Subcutaneous abdominal adipose tissue (tissue), 5 donors: ENCODE measurements around the gene UBE3C.
"Not testable (repeated sequence)": the region's sequence is repeated elsewhere in the genome, so short reads cannot be mapped to it uniquely, and the experiment has no call there.

ENCODE experiments used
- H3K27ac ChIP-seq: one replicate; pipeline ENCODE4 v1.7.0; 2013; ENCODE audit warnings: low read depth, mild to moderate bottlenecking, inconsistent platforms, low read length, moderate library complexity
- H3K27me3 ChIP-seq, 5 donors: one replicate each; pipeline ENCODE4 v1.7.0; 2013; ENCODE audit warnings: low read length in 5 of 5, inconsistent platforms in 1 of 5; ENCODE audit not compliant: control insufficient read depth in 5 of 5, insufficient read depth in 4 of 5
- H3K36me3 ChIP-seq, 5 donors: one replicate each; pipeline ENCODE4 v1.7.0; 2013; ENCODE audit warnings: low read length in 5 of 5; ENCODE audit not compliant: control insufficient read depth in 5 of 5, insufficient read depth in 5 of 5
- H3K4me1 ChIP-seq, 5 donors: one replicate each; pipeline ENCODE4 v1.7.0; 2013; ENCODE audit warnings: low read length in 5 of 5, mild to moderate bottlenecking in 3 of 5, moderate library complexity in 1 of 5; ENCODE audit not compliant: control insufficient read depth in 5 of 5, insufficient read depth in 5 of 5
- H3K4me3 ChIP-seq, 5 donors: one replicate each; pipeline ENCODE4 v1.7.0; 2013; ENCODE audit warnings: low read length in 5 of 5, low read depth in 1 of 5
- H3K9ac ChIP-seq, 5 donors: one replicate each; pipeline ENCODE4 v1.7.0; 2013; ENCODE audit warnings: low read length in 5 of 5, mild to moderate bottlenecking in 4 of 5, moderate library complexity in 3 of 5
- H3K9me3 ChIP-seq, 5 donors: one replicate each; pipeline ENCODE4 v1.7.0; 2013; ENCODE audit warnings: low read length in 5 of 5; ENCODE audit not compliant: control insufficient read depth in 5 of 5
- donor health status: healthy.
- donor health status: healthy.
- donor health status: healthy.
- donor health status: healthy.
- donor health status: healthy.

Gene UBE3C

DNA sequence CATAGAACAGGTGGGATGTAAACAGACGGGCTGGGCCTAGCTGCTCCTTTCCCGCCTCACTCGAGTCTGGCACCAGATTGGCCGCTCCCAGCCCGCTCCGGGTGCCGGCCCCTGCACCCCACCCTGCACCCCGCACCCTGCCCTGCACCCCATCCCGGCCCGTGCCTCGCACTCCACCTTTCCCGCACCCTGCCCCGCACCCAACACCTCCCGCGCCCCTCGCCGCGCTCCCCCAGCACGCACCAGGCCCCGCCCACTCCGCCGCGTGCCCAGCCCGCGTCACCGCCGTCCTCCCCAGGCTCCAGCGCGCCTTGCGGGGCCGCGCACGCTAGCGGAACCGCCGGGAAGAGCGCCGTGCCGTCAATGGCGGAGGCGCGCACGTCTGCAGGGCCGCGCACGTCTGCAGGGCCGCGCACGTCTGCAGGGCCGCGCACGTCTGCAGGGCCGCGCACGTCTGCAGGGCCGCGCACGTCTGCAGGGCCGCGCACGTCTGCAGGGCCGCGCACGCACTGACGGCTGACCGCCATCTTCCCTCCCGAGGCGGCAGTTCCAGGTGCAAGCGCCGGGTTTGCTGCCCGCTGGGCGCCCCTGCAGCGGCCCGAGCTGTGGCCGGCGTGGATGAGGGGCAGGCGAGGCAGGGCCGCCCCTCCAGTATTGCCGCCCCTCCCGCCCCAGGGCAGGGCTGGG lies at the start of gene UBE3C:
Gene UBE3C, plus strand, starts transcription at position 503 of the 687 bp plus-strand sequence. CDS start 347 bp downstream, outside the sequence.
- Histone ChIP-seq H3K9me3 (no peaks in the 10 kb centered on the region), H3K36me3 (peaks cover 0 to 23% (median 11%) of the 10 kb centered on the region in 5 donors), H3K27ac (peak within 1 kb of the TSS; percentile 79), H3K9ac (peak within 1 kb of the TSS; percentile 69 to 97 (median 85)), H3K4me1 (peaks cover 6 to 37% (median 26%) of the 10 kb centered on the region in 5 donors), H3K27me3 (no peaks in the 10 kb centered on the region), H3K4me3 (peak within 1 kb of the TSS; percentile 75 to 80 (median 78))

DNA sequence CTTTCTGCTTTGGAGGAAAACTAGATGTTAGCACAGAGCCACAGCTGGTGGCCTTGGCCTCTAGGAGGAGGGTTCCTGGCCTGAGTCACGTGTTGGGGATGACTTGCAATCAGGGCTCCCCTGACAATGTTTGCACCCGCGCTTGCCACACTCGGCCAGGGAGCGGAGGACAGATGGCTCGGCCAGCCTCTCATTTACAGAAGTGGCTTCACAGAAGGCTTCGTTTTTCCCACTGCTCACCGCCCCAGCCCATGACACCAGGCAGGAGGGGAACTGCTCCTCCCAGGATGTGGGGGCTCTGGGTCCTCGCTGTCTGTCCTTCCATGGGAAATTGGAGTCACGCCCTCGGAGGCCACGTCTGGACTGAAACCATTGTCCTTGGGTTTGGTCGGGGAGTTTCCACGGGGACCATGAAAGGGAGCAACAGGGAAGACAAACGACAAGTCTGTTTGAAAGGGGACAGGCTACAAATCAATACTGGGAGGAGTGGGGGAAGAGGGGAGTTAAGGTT lies 49.6 kb upstream of the UBE3C start:
- Histone ChIP-seq H3K36me3 (no peaks in the 10 kb centered on the region), H3K4me3 (no peak overlapping the region), H3K4me1 (no peaks in the 10 kb centered on the region), H3K9me3 (peaks cover 4 to 23% (median 18%) of the 10 kb centered on the region in 5 donors), H3K27me3 (peaks cover 10 to 15% (median 13%) of the 10 kb centered on the region in 5 donors), H3K27ac (no peak overlapping the region), H3K9ac (no peak overlapping the region)

DNA sequence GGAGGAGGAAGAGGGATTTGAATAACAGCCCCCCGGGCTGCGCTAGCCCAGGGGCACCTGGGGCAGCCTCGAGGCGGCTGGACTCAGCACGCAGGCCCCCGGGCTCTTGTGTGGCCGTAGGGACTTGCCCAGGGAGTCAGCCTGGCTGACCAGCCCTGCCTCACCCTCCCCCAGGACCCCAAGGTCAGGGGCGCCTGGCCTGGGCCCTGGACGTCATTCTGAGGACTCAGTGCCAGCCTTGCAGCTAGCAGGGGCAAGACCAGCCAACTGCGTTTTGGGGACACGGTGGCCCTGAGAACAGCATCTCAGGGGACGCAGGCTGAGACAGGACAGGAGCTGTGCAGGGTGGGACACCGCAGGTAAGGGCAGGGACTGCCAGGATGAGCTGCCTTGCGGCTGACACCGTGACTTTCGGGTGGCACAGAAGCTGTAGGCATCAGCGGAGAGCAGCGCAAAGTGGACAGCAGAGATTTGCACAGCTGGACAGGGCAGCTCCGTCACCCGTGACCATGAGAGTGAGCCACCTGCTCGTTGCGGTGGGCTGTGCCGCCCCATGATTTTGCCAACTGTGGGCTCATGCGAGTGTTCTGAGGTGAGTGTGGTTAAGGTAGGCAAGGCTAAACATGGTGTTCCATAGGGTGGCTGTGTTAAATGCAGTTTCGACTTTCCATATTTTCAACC lies 48.1 kb upstream of the UBE3C start:
- no peaks in the 10 kb centered on the region for H3K36me3 ChIP-seq
- H3K27ac ChIP-seq = no peak overlapping the region

DNA sequence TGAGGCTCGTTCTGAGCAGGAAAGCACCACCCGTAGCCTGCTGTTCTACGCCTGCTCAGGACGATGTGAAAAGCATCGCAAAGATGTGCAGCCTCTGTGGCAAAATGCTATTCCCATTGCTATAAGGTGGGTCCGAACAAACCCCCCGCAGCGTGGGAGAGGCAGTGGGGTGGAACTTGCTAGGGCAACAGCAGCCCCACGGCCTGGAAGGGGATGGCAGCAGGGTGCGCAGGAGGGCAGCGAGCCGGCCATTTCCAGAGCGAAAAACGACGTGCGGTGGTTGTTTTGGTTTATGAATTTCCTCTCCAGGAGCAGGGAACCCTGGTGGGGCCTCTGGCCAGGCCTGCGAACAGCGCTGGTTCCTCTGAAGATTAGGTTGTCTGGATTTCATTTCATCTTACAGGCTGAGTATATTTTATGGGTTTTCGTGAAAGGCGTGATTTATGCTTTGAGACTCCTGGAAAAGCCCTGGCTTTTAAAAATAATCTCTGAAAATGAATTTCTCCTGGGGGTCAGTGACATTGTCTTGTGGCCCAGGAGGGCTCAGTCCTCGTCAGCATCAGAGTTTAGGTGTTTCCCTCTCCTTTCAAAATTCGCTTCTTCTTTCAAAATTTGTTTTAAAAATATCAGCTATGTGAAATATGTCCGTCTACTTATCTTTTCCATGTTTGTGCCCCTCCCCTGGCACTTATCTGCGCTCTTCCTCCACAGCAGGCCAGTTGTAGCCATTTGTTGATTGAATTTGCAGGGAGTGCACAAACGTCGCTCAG lies 42.3 kb upstream of the UBE3C start:
- Histone ChIP-seq H3K9me3 (peaks cover 4 to 12% (median 6%) of the 10 kb centered on the region in 5 donors), H3K27me3 (peaks cover 2 to 15% (median 6%) of the 10 kb centered on the region in 5 donors), H3K4me3 (no peak overlapping the region), H3K27ac (no peak overlapping the region), H3K36me3 (no peaks in the 10 kb centered on the region), H3K9ac (no peak overlapping the region), H3K4me1 (peaks cover 0 to 4% (median 0%) of the 10 kb centered on the region in 5 donors)

More for the DNA sequence above, 48.1 kb upstream of the UBE3C start:
- no peaks in the 10 kb centered on the region for H3K4me1 ChIP-seq
- H3K9me3 ChIP-seq = peaks cover 4 to 14% (median 6%) of the 10 kb centered on the region in 5 donors
- no peak overlapping the region for H3K9ac ChIP-seq
- peaks cover 10 to 15% (median 13%) of the 10 kb centered on the region in 5 donors for H3K27me3 ChIP-seq
- H3K4me3 ChIP-seq = no peak overlapping the region

DNA sequence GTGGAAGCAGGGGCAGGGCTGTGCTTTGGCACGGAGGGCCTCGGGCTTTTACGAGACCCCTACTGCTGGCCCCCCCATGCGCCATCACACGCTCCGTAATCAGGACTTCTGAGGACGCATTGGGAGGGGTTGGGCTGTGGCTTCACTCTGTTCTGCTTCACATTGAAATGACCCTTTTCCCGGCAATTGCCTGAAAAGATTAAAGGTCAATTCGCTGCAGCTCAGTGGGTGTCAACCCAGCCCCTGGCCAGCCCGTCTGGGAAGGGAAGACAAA lies 41.7 kb upstream of the UBE3C start:
- H3K27me3 ChIP-seq = peaks cover 0 to 12% (median 6%) of the 10 kb centered on the region in 5 donors
- peaks cover 0 to 4% (median 0%) of the 10 kb centered on the region in 5 donors for H3K4me1 ChIP-seq
- H3K9me3 ChIP-seq = peaks cover 4 to 12% (median 6%) of the 10 kb centered on the region in 5 donors
- H3K36me3 ChIP-seq = no peaks in the 10 kb centered on the region
- H3K9ac ChIP-seq = no peak overlapping the region
- H3K27ac ChIP-seq = no peak overlapping the region
- no peak overlapping the region for H3K4me3 ChIP-seq

DNA sequence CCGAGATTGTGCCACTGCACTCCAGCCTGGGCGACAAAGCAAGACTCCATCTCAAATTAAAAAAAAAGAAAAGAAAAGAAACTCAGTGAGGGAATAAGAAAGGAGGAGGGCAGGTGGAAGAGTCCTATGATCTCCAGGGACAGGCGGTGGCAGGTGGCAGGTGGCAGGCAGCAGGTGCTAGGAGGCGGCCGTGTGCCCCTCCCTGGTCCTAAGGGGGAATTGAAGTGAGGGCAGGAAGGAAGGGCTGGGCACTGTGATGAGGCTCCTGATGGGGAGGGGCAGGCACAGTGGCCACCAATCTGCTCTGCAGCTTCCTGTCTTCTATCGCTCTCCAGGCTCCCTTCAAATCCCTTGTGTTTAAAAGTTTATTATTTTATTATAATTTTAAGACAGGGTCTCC lies 41.2 kb upstream of the UBE3C start:
- H3K36me3 ChIP-seq = no peaks in the 10 kb centered on the region
- H3K4me1 ChIP-seq = peaks cover 0 to 4% (median 0%) of the 10 kb centered on the region in 5 donors
- H3K27ac ChIP-seq = no peak overlapping the region
- H3K9me3 ChIP-seq = peaks cover 4 to 11% (median 6%) of the 10 kb centered on the region in 5 donors
- peaks cover 0 to 11% (median 6%) of the 10 kb centered on the region in 5 donors for H3K27me3 ChIP-seq
- H3K4me3 ChIP-seq = no peak overlapping the region
- no peak overlapping the region for H3K9ac ChIP-seq

DNA sequence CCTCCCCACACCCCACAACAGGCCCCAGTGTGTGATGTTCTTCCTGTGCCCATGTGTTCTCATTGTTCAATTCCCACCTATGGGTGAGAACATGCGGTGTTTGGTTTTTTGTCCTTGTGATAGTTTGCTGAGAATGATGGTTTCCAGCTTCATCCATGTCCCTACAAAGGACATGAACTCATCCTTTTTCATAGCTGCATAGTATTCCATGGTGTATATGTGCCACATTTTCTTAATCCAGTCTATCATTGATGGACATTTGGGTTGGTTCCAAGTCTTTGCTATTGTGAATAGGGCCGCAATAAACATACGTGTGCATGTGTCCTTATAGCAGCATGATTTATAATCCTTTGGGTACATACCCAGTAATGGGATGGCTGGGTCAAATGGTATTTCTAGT lies 38.7 kb upstream of the UBE3C start:
- H3K36me3 ChIP-seq, H3K27ac ChIP-seq, H3K4me1 ChIP-seq, H3K9ac ChIP-seq, H3K4me3 ChIP-seq, H3K9me3 ChIP-seq: not testable (repeated sequence)
- peaks cover 0 to 11% (median 4%) of the 10 kb centered on the region in 5 donors for H3K27me3 ChIP-seq

DNA sequence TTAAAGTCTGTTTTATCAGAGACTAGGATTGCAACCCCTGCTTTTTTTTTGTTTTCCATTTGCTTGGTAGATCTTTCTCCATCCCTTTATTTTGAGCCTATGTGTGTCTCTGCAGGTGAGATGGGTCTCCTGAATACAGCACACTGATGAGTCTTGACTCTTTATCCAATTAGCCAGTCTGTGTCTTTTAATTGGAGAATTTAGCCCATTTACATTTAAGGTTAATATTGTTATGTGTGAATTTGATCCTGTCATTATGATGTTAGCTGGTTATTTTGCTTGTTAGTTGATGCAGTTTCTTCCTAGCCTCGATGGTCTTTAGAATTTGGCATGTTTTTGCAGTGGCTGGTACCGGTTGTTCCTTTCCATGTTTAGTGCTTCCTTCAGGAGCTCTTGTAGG lies 35.1 kb upstream of the UBE3C start:
- not testable (repeated sequence) for H3K4me3 ChIP-seq, H3K9ac ChIP-seq, H3K27ac ChIP-seq, H3K4me1 ChIP-seq, H3K36me3 ChIP-seq, H3K9me3 ChIP-seq, H3K27me3 ChIP-seq

DNA sequence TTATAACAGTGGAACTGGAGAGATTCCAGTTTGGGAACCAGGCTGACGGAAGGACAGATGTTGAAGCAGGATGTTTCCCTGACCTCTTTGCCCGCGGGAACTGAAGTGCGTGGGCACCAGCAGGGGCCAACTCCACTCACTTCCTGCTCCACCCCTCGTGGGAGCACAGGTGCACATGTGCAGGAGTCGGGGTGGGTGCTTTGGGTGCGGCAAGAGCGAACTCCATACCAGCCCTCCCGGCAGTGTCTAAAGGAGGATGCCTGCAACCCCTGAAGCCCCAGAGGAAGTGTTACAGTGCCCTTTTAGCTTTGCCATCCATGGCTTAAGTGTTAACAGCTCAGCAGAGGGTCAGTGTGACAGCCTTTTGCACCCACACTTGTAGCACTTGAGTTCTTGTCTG lies 27.4 kb upstream of the UBE3C start:
- Histone ChIP-seq H3K27me3 (peaks cover 0 to 14% (median 4%) of the 10 kb centered on the region in 5 donors), H3K27ac (no peak overlapping the region), H3K36me3 (no peaks in the 10 kb centered on the region), H3K9me3 (peaks cover 4 to 11% (median 8%) of the 10 kb centered on the region in 5 donors), H3K4me3 (no peak overlapping the region), H3K4me1 (no peaks in the 10 kb centered on the region), H3K9ac (no peak overlapping the region)
